Duodenal mucosa (tissue), 2 donors: ENCODE measurements around the gene SORCS2.

Experiments
- H3K27ac ChIP-seq: one replicate; pipeline ENCODE4 v1.7.0; 2013; ENCODE audit warnings: low read depth, low read length
- H3K27me3 ChIP-seq, 2 donors: one replicate each; pipeline ENCODE4 v1.7.0; 2013; ENCODE audit warnings: low read length in 2 of 2, control low read depth in 1 of 2; ENCODE audit not compliant: insufficient read depth in 2 of 2, control insufficient read depth in 1 of 2
- H3K36me3 ChIP-seq, 2 donors: one replicate each; pipeline ENCODE4 v1.7.0; 2013; ENCODE audit warnings: low read length in 2 of 2, control low read depth in 1 of 2; ENCODE audit not compliant: insufficient read depth in 2 of 2, control insufficient read depth in 1 of 2
- H3K4me1 ChIP-seq, 2 donors: one replicate each; pipeline ENCODE4 v1.7.0; 2013; ENCODE audit warnings: low read length in 2 of 2, control low read depth in 1 of 2; ENCODE audit not compliant: insufficient read depth in 2 of 2, control insufficient read depth in 1 of 2
- H3K4me3 ChIP-seq, 2 donors: one replicate each; pipeline ENCODE4 v1.7.0; 2013; ENCODE audit warnings: low read length in 2 of 2, low read depth in 1 of 2
- H3K9ac ChIP-seq, 2 donors: one replicate each; pipeline ENCODE4 v1.7.0; 2013; ENCODE audit warnings: low read length in 2 of 2, low read depth in 1 of 2
- H3K9me3 ChIP-seq, 2 donors: one replicate each; pipeline ENCODE4 v1.7.0; 2013; ENCODE audit warnings: low read length in 2 of 2, control low read depth in 1 of 2; ENCODE audit not compliant: control insufficient read depth in 1 of 2

Gene SORCS2

DNA sequence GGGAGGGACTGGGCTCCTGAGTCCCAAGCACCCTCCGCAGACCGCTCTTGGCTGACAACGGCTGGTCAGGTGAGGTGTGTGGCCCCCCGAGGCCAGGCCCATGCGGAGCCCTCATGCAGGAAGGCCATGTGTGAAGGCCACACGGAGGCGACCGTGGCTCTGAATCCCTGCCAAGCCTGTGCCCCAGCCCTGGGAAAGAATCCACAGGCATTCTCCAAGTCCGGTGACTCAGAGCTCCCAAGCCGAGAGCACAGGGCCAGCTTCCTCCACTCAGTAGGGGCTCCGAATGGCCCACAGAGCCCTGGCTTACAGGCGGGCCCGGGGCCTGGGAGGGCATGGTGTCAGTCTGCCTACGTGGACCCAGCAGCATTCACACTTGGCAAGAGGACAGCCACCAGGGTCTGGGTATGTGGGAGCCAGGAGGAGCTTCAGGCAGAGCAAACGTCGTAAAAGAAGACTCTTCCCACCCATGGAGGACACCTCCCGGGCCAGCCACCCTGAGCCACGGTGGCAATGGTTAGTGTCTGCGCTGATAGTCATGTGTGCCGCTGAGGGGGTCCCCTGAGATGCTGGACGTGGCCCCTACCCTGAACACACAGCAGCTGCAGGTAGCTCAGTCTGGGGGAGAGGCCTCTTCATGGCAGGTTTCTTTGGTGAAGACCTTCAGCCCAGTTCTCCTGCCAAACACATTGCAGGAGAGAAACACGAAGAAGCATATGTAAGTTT, 136.7 kb downstream of the SORCS2 start:
- H3K36me3 ChIP-seq: no peaks in the 10 kb centered on the region
- H3K9ac ChIP-seq: no peak overlapping the region
- H3K4me1 ChIP-seq: no peaks in the 10 kb centered on the region
- no peaks in the 10 kb centered on the region for H3K9me3 ChIP-seq
- H3K27me3 ChIP-seq: no peaks in the 10 kb centered on the region
- no peak overlapping the region for H3K27ac ChIP-seq
- no peak overlapping the region for H3K4me3 ChIP-seq

DNA sequence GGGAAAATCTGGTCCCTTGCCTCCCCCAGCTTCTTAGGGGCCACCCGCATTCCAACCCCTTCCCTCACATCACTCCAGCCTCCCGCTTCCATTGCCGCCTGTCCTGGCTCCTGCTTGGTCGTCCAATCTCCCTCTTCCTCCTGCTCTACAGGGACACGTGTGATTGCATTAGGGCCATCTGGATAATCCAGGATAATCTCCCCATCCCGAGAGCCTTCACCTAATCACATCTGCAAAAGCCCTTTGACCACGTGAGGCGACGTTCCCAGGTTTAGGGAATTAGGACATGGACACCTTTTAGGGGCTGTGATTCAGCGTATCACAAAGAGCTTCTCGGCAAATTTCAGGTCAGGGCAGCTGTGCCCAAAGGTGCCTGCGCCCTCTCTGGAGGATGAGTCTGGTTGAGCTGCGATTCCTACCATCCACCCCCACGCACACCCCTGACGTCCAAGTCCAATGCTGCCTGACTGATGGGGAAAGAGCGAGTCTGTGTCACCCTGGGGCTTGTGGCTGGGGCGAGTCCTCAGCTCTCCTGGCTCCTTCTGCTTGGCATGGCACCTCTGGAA, 137.8 kb downstream of the SORCS2 start:
- H3K27ac ChIP-seq: no peak overlapping the region
- H3K9me3 ChIP-seq: no peaks in the 10 kb centered on the region
- H3K9ac ChIP-seq: no peak overlapping the region
- H3K4me1 ChIP-seq: no peaks in the 10 kb centered on the region
- no peaks in the 10 kb centered on the region for H3K27me3 ChIP-seq
- H3K4me3 ChIP-seq: no peak overlapping the region
- H3K36me3 ChIP-seq: no peaks in the 10 kb centered on the region

DNA sequence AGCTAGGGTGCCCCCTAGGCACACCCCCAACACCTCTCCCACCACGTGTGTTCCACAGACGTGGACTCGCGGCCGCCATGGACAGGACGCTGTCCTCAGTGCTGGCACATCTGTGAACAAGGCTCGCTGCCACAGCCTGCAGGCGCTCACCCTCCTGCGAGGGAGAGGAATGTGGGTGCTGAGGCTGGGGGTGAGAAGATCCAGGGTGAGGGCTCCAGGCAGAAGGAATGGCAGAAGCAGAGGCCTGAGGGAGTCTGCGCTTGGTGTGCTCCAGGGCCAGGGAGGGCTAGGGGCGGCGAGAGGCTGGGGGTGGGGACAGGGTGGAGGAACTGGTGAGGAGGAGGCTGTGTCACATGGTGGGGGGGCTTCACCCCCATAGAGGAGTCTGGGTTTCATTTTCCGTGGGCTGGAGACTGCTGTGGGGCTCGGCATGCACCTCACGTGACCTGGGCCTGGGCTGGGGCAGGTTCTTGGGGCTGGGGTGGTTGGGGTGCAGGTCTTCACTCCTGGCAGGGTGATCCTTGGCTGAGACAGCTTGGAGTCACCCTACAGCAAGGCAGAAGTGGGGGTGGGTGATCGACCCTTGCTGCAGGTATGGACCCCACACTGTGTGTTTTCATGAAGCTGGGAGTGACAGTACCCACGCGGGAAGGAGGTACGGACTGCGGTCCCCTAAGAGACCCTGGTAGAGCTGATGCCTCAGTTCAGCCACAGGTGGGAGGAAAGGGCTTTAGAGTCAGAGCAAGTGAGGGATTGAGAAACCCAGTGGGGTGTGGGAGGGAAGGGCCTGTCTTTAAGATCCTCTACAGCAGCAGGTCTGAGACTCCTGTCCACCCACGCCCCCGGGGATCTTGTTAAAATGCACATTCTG, 138.7 kb downstream of the SORCS2 start:
- no peak overlapping the region for H3K9ac ChIP-seq

DNA sequence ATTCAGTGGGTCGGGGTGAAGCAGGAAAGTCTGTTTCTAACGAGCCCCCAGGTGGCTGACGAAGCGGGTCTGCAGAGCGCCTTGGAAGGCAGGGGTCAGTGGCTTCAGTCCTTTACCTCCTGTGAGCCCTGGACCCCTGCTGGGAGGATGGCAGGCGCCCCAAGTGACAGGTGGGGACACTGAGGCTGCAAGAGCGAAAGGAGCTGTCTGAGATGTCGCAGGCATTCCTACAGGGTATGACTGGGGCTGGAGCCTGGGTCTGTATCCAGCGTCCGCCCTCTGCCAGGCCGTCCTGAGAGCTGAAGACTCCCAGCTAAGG, 139.3 kb downstream of the SORCS2 start:
- Histone ChIP-seq H3K9me3 (no peaks in the 10 kb centered on the region), H3K36me3 (no peaks in the 10 kb centered on the region), H3K4me3 (no peak overlapping the region), H3K27ac (no peak overlapping the region), H3K9ac (no peak overlapping the region), H3K4me1 (no peaks in the 10 kb centered on the region), H3K27me3 (no peaks in the 10 kb centered on the region)

More for the DNA sequence above, 138.7 kb downstream of the SORCS2 start:
- no peaks in the 10 kb centered on the region for H3K27me3 ChIP-seq
- no peaks in the 10 kb centered on the region for H3K4me1 ChIP-seq
- no peaks in the 10 kb centered on the region for H3K9me3 ChIP-seq
- no peak overlapping the region for H3K4me3 ChIP-seq
- H3K36me3 ChIP-seq: no peaks in the 10 kb centered on the region
- H3K27ac ChIP-seq: no peak overlapping the region

DNA sequence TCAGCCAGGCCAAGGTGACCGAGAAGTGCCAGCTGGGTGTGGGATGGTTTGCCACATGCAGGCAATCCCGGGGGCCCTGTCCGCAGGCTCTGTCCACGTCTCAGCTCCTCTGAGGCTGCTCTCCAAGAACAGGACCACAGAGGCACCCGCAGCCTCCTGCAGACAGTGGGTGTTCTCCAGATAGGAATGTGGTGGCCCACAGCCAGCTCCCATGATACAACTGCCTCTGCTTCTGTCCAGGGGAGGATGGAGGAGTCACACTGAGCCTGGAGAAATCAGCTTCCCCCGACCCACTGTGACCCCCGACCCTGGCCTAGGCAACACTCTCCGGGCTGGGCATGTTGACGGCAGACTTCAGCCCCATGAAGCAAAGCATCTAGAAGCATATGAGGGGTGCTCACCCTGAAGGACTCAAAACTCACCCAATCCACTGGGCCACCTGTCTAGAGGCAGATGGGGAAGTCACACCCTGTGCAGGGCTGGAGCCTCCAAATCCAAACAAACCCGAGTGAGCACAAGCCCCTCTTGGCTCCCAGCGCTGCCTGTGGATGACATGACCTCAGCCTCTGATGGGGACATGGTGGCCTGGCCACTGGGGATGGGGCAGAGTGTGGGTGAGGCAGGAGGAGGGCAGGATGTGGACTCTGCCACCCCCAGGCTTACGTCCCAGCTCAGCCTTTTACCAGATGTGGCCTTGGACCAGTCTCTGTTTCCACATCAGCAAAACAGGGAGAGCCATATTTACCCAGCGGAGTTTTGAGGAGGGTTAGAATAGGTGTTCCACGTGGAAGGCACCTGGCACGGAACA, 140.1 kb downstream of the SORCS2 start:
- Histone ChIP-seq H3K4me3 (no peak overlapping the region), H3K4me1 (no peaks in the 10 kb centered on the region), H3K27ac (no peak overlapping the region), H3K9ac (no peak overlapping the region), H3K36me3 (no peaks in the 10 kb centered on the region), H3K27me3 (no peaks in the 10 kb centered on the region), H3K9me3 (no peaks in the 10 kb centered on the region)

DNA sequence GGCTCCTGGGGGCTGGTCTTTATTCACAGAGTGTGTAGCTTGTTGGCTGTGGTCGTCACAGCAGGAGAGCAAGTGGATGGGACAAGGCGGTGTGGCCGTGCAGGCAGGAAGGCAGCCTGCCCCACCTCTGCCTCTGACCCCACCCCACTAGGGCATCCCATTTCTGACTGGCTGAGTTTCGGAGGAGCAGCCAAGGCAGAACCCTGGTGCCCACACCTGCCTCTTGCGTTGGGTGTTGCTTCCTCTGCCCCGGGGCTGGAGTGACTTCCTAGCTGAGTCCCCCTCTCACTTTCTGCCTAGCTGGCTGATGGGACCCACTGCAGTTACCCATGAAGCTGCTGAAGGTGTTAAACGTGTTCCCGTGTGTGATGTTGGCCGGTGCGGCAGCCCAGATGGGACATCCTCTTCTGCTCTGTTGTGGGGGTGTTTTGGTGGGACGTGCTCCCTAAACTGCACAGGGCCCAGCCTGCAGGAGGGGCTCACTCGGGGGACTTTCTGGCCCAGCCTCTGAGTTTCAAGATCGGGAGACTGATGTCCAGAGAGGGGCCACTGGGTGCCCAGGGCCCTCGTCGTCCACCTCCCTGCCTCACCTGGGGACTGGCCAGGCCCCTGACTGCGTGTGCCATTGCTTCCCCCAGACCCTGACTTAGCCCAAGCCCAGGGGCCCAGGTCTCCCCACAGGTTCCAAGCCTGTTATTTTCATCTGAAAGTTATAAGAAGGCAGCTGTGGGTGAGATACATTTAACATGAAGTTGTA, 140.9 kb downstream of the SORCS2 start:
- Histone ChIP-seq H3K4me3 (no peak overlapping the region), H3K27ac (no peak overlapping the region), H3K4me1 (no peaks in the 10 kb centered on the region), H3K9me3 (no peaks in the 10 kb centered on the region), H3K9ac (no peak overlapping the region), H3K36me3 (no peaks in the 10 kb centered on the region), H3K27me3 (no peaks in the 10 kb centered on the region)

DNA sequence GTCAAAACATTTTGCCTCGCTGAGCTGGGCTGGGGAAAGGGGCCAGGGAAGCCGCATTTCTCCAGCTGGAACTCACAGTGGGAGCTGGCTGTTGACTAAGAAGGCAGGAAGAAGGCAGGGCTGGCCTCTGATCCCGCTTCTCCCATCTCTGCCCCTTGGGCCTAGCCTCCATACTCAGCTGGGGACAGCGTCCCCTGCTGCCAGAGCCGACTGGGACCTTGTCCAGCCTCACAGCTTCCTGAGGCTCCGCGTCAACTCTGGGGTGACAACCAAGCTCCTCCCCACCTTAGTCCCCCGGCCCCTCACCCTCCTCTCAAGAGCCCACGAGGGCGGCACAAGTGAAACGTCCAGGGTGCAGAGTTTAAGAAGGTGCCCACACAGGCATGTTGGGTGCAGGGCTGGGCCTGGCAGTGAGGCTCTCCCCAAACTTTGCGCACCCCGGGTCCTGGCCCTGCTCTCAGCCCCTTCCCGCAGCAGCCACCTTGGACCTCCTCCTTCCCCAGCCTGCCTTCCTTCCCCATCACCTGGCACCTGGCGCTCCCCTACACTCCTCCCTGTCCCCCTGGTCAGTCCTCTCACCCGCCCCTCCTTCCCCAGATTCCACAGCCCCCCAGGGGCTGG, 141.6 kb downstream of the SORCS2 start:
- Histone ChIP-seq H3K4me1 (no peaks in the 10 kb centered on the region), H3K27ac (no peak overlapping the region), H3K36me3 (no peaks in the 10 kb centered on the region), H3K9me3 (no peaks in the 10 kb centered on the region), H3K9ac (no peak overlapping the region), H3K4me3 (no peak overlapping the region), H3K27me3 (no peaks in the 10 kb centered on the region)

DNA sequence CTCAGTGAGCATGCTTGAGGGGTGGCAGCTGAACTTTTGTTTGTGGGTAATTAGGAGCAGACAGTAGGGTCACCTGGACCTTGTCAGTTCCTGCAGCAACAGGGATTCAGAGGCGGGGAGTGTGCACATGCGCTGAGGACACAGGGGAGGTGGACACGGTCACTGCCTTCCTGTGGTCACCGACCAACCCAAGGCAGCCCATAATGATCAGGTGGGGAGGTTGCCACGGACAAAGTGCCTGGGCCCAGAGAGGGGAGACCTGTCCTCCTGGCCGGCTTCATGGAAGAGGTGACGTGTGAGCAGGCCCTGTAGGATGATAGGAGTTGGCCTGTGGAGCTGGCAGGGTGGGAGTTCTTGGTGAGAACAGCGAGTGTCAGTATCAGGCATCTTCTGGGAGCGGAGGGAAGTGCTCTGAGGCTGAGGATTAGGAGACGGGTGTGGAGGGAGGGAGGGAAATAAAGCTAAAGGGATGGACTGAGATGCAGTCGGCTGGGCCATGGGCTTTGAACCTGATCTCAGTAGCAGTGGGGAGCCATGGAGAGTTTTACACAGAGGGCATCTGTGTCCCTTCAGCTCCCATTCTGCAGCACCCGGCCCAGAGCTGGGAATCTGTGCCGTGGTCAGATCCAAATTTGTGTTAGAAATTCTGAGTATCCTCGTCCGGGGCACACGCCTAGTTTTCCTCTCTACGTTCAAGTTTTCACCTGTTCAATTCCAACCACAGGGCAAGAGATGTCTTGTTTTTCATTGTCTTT, 142.4 kb downstream of the SORCS2 start:
- no peaks in the 10 kb centered on the region for H3K27me3 ChIP-seq

More for the DNA sequence above, 142.4 kb downstream of the SORCS2 start:
- Histone ChIP-seq H3K9ac (no peak overlapping the region), H3K36me3 (no peaks in the 10 kb centered on the region), H3K4me3 (no peak overlapping the region), H3K9me3 (no peaks in the 10 kb centered on the region), H3K27ac (no peak overlapping the region), H3K4me1 (no peaks in the 10 kb centered on the region)
